Suprapubic skin (tissue), 3 donors: Measurements from ENCODE around the gene OR51V1.

Experiments
- CTCF ChIP-seq, 2 donors: fragments of 200-600 bp in 1 of 2; fragments of 450-650 bp in 1 of 2; sonication (generic) in 1 of 2; IDR thresholded peaks; one replicate each; pipeline ENCODE4 v1.5.1; 2016 to 2019; ENCODE audit warnings: antibody characterized with exemption in 2 of 2, mild to moderate bottlenecking in 1 of 2, moderate library complexity in 1 of 2
- POLR2A ChIP-seq, 2 donors: fragments of 450-650 bp; IDR thresholded peaks; one replicate each; pipeline ENCODE4 v1.6.1; 2017; ENCODE audit warnings: antibody characterized with exemption in 2 of 2, mild to moderate bottlenecking in 2 of 2, moderate library complexity in 2 of 2

- TF ChIP-seq CTCF (IDR thresholded peaks at IDR 0.05) = no peak
- TF ChIP-seq POLR2A (IDR thresholded peaks at IDR 0.05) = no peak
These were observed 2.2 kb downstream of the OR51V1 start for GRCh38 chr11:5198285-5198684.
